GM12892 (cell line): ENCODE results near the gene COG6.

Experiments
- POLR2A ChIP-seq: IDR thresholded peaks from 2 replicates; pipeline ENCODE4 v1.6.1; 2011; ENCODE audit warnings: low read depth, low read length, control low read depth
- POLR2AphosphoS5 ChIP-seq: IDR thresholded peaks from 2 replicates; pipeline ENCODE4 v1.6.1; 2011; ENCODE audit warnings: low read depth, low read length, control low read depth

GRCh38 chr13:39768962-39769361 is 113.5 kb downstream of the COG6 start:
- TF ChIP-seq POLR2A, result no peak
- TF ChIP-seq POLR2AphosphoS5, result no peak
